ENCODE measurements around the gene MYO3B.
"Not testable (repeated sequence)": the region's sequence is repeated elsewhere in the genome, so short reads cannot be mapped to it uniquely, and the experiment has no call there.

Gene MYO3B

DNA sequence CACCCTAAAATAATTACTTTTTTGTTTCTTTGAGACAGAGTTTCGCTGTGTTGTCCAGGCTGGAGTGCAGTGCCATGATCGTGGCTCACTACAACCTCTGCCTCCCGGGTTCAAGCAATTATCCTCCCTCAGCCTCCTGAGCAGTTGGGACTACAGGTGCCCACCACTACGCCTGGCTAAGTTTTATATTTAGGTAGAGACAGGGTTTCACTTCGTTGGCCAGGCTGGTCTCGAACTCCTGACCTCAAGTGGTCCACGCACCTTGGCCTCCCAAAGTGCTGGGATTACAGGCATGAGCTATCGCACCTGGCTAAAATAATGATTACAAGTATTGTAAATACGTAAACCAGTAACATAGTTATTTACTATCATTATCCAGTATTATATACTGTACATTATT, 279.8 kb downstream of the MYO3B start:
- TF ChIP-seq GATA1 (IDR thresholded peaks at IDR 0.05; ENCODE audit: low read depth, low read length) = no peak
- TF ChIP-seq POLR2A (IDR thresholded peaks at IDR 0.05; ENCODE audit: low read length) = no peak

DNA sequence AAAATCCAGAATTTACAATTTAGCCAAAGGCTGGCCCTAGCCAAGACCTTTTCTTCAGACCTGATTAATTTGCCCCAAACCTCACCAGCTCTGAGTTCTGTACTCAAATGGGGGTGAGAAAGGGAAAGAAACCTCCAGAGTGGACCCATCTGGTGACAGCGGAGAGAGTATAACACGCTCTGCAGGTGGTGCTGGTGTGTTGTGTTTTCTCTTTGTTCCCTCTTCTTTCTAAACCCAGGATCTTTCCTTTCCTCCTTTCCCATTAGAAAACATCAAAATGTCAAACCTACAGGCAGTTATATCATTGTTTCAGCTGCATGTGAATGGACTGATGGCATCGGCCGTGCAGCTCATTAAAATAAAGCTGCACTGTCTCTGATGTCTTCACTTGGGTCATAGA, 283.9 kb downstream of the MYO3B start:
- TF ChIP-seq POLR2A (IDR thresholded peaks at IDR 0.05; ENCODE audit: low read length) (no peak), GATA1 (IDR thresholded peaks at IDR 0.05; ENCODE audit: low read depth, low read length) (no peak)
- DNase-seq = no peak

More for the DNA sequence above, 279.8 kb downstream of the MYO3B start:
- DNase-seq = no peak

DNA sequence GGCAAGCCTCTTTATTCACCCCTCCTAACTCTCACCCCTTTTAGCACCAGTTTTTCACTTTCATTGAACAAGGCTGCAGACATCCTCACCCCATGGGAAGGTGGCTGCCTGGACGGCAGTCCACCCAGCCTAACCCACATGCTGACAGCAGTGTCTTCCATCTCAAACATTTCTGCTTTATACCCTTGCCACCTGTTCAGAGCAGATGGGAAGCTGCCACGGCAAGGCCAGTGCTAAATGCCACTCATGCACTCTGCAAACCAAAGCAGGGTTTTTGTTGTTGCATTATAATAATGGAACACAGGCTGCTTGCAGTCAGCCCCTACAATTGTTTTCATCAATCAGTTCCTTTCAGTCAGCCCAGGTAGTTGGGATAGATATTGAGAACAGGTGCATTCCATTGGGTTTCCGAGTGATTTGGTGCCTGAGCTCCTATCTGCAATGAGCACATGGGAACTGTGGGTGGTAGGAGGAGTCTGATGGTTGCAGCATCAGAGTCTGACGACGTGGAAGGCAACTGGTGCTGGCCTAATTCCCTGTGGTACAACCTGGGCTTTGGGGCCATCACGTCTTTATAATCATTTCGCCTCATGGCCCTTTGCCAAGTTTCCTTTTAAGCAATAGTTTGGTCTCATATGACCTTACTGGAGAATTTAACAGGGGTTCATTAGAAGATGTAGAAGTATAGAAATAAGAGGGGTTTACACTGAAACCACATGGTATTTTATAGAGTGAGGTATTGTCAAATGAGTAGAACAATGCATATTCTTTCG, 284.7 kb downstream of the MYO3B start:
- TF ChIP-seq GATA1 (IDR thresholded peaks at IDR 0.05; ENCODE audit: low read depth, low read length) = no peak
- no peak for TF ChIP-seq POLR2A (IDR thresholded peaks at IDR 0.05; ENCODE audit: low read length)
- DNase-seq = peak in 1 of 2 experiments; percentile 51

DNA sequence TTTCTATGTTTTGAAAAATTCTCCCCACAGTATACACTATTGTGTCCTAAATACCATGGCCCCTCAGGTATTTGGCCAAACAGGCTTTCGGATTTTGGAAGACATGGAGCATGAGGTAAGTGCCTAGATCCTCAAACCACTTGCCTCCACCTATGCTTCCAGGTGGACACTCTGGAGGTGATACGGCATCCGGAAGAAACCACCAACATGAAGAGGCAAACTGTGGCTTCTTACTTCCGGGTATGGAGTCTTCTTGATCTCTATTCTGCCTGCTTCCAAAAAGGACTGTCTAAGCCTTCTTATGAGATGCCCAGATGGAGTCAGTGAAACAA, 285.2 kb downstream of the MYO3B start:
- TF ChIP-seq POLR2A (IDR thresholded peaks at IDR 0.05; ENCODE audit: low read length) (no peak), GATA1 (IDR thresholded peaks at IDR 0.05; ENCODE audit: low read depth, low read length) (no peak)
- DNase-seq = no peak

DNA sequence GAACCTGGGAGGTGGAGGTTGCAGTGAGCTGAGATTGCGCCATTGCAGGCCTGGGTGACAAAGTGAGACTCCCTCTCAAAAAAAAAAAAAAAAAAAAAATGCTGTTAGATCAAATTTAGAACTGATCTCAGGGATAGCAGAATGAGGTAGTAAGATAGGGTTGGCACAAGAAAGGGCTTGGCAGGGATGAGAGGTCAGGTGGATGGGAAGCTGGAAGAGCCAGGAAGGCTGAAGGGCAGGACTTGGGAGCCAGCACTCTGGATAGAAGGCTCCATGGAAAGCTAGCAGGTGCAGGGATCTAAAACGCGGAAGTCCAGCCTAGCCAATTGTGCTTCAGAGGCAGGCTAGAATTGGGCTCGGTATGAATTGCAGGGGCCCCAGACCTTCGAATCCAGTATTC, 286.3 kb downstream of the MYO3B start:
- TF ChIP-seq POLR2A (IDR thresholded peaks at IDR 0.05; ENCODE audit: low read length) = no peak
- DNase-seq = no peak

DNA sequence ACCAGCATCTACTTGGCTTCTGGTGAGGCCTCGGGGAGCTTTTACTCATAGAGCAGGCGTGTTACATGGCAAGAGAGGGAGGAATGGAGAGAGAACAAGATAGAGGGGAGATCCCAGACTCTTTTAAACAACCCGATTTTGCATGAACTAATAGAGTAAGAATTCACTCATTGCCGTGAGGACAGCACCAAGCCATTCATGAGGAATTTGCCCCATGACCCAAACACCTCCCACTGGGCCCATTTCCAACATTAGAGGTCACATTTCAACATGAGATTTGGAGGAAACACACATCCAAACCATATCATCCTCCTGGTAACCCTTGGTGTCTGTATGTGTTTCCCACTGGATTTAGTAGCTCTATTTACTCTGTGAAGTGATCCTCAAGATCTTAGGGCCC, 287.3 kb downstream of the MYO3B start:
- no peak for TF ChIP-seq POLR2A (IDR thresholded peaks at IDR 0.05; ENCODE audit: low read length)
- no peak for TF ChIP-seq GATA1 (IDR thresholded peaks at IDR 0.05; ENCODE audit: low read depth, low read length)
- no peak for DNase-seq

DNA sequence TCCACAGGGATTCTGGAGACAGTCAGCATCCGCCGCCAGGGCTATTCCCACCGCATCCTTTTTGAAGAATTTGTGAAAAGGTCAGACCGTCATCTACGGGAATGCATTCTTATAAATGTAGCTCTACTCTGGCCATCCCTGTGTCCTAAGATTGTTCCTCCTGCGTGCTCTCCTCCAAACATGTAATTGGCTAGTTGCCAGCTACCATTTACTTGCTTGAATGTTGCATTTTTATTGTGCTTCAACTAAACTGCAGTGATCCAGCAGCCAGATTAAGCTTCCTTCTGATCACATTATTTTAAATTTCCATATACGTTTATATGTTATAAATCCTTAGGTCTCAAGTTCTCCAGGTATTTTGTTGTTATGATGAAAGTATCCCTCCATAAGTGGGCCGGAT, 288.7 kb downstream of the MYO3B start:
- TF ChIP-seq GATA1 (IDR thresholded peaks at IDR 0.05; ENCODE audit: low read depth, low read length) (no peak), POLR2A (IDR thresholded peaks at IDR 0.05; ENCODE audit: low read length) (no peak)
- DNase-seq = no peak

DNA sequence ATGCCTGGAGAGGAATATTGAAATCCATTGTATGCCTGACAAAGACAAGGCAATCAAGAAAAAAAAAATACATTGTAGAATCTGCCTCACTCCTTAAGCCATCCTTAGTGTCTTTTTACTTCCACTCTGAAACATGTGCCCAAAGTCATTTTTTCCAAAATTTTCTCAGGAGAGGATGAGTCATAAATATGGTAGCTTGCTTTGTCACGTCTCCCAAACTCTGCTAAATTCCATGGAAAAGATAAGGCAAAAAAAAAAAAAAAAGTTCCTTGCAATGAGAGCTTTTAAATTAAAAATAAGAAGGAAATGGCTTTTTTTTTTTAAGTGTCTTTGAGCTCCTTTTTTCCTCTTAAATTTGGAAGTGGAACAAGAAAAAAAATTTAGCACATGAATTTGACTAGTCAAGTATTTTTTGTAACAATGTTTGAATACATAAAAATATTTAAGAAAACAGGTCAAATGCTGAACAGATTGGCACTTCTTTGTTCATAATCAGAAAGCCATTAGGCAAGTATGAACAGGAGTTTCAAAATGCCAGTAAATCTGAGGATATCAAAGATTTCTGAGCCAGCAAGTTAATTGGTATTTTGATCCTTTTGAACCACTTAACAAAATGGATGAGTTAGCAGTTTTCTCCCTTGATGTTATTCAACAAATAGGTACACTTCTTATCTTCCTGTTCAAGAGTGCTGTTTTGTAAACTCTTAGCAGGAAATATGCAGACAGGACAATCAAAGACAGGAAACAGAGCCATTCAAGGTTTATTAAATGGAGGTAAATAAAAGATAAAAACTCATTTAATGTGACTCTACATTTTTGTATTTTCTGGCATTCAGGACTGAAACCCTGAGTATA, 289.8 kb downstream of the MYO3B start:
- TF ChIP-seq POLR2A (IDR thresholded peaks at IDR 0.05; ENCODE audit: low read length) (no peak), GATA1 (IDR thresholded peaks at IDR 0.05; ENCODE audit: low read depth, low read length) (no peak)
- no peak for DNase-seq

DNA sequence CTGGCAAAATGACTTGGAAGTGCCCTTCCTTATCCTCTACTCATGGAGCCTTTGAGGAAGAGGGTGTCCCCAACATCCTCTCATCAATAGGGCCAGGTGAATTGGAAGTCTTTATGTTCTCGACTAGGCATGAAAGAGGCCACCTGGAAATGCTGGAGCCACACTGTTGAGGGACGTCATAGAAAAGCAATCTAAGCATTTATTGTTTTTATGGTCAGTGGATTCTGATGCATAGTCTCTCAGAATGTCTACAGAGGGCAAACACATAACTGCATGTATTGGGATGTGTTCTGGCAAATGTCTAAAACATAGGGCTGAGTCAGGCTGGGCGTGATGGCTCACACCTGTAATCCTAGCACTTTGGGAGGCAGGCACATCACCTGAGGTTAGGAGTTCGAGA, 290.6 kb downstream of the MYO3B start:
- no peak for TF ChIP-seq GATA1 (IDR thresholded peaks at IDR 0.05; ENCODE audit: low read depth, low read length)
- no peak for TF ChIP-seq POLR2A (IDR thresholded peaks at IDR 0.05; ENCODE audit: low read length)
- no peak for DNase-seq

DNA sequence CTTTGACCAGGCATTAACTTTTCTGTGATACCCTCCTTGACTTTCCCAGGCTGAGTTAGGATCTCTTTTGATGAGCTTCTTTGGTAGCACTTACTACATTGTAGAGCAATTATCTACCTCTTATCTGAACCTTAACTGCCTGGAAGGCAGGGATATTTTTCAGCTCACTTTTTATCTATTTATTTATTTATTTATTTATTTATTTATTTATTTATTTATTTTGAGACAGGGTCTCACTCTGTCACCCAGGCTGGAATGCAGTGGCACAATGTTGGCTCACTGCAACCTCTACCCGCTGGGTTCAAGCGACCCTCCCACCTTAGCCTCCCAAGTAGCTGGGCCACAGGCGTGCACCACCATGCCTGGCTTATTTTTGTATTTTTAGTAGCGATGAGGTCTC, 294.6 kb downstream of the MYO3B start:
- not testable (repeated sequence) for DNase-seq

DNA sequence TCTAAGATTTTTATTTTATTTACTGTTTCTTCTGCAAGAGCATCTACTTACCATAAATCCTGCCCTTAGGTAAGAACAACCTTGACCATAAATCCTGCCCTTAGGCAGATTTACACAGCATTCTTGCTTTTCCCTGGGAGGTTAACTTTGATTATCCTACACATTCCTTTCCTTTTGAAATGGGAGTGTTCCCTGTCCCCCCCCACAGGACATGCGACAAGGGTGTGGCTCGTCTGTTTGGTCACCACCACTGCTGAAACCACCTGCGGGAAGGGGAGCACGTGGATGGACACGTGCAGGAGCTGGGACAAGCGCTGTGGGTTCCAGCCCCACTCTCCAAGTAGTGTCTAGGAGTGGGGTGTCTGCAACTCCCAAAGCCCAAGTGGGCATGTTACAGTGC, 297.9 kb downstream of the MYO3B start:
- TF ChIP-seq GATA1 (IDR thresholded peaks at IDR 0.05; ENCODE audit: low read depth, low read length) (no peak), POLR2A (IDR thresholded peaks at IDR 0.05; ENCODE audit: low read length) (no peak)

DNA sequence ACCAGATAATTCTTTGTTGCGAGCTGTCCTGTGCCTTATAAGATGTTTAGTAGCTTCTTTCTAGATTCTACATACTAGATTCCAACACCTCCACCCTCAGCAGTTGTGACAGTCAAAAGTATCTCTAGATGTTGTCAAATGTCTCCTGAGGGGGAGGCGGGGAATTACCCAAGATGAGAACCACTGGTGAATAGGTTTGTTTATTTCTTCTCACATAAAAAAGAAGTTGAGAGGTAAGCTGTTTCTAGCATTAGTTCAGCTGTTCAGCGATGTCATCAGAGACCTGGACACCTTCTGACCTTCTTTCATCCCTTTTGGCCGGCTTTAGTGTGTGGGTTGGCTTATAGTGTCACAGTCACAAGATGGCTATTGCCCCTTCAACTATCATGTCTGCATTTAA, 299.7 kb downstream of the MYO3B start:
- TF ChIP-seq POLR2A (IDR thresholded peaks at IDR 0.05; ENCODE audit: low read length) (no peak), GATA1 (IDR thresholded peaks at IDR 0.05; ENCODE audit: low read depth, low read length) (no peak)
- no peak for DNase-seq

More for the DNA sequence above, 297.9 kb downstream of the MYO3B start:
- no peak for DNase-seq

DNA sequence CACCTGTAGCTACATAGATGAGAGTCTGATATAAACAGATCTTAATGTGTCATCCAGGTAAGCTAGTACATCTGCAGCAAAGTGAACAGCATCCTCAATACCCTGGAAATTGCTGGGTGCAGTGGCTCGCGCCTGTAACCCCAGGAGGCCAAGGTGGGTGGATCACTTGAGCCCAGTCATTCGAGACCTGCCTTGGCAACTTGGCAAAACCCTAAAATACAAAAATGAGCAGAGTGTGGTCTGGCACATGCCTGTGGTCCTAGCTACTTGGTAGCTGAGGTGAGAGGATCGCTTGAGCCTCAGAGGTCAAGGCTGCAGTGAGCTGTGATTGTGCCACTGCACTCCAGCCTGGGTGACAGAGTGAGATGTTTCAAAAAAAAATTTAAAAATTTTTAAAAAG, 303.3 kb downstream of the MYO3B start:
- no peak for DNase-seq
- TF ChIP-seq GATA1 (IDR thresholded peaks at IDR 0.05; ENCODE audit: low read depth, low read length) = no peak
- no peak for TF ChIP-seq POLR2A (IDR thresholded peaks at IDR 0.05; ENCODE audit: low read length)

DNA sequence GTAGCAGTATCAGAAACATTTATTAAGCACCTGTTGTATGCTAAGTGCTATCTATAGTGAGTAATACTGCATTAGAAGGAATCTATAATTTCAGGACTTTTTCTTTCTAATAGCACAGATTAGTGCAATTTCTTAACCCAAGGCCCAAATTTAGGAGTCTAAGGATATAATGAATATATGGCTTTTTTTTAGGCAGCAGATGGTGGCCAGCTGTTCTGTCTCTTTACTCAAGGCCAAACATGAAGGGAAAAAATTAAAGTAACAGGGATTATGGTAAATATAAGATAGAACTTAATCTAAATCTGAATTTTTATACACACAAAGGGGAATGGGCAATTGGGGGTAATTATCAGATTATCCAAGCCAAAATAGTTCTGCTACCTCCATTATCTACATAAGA, 306.6 kb downstream of the MYO3B start:
- TF ChIP-seq POLR2A (IDR thresholded peaks at IDR 0.05; ENCODE audit: low read length) (no peak), GATA1 (IDR thresholded peaks at IDR 0.05; ENCODE audit: low read depth, low read length) (no peak)

More for the DNA sequence above, 306.6 kb downstream of the MYO3B start:
- DNase-seq = no peak
